Natural killer cell (primary cell): Measurements from ENCODE around the gene SRP68. TPM values are rescaled to one million over a fixed set of nuclear protein-coding genes. Genes with fewer than 3 reads are reported as not detected.
A peak's percentile ranks its signal among the peaks of the same experiment; 100 is the strongest.

ENCODE experiments used
- ATAC-seq, 3 donors: fragments of 150-1000 bp in 2 of 3; fragments of 200-7000 bp in 1 of 3; cut with Tn5 transposase; 1 replicate in 1 of 3; 2 replicates in 2 of 3; pipeline ENCODE4 v1.10.0; 2021; ENCODE audit warnings: mild to moderate bottlenecking in 2 of 3, moderate library complexity in 2 of 3
- DNase-seq, 2 donors: peaks; one replicate each; pipeline versions ENCODE4 v3.0.0 to v3.0.0-alpha.2; 2013 to 2021; ENCODE audit warnings: mixed read lengths in 1 of 2
- H3K27ac ChIP-seq: one replicate; pipeline ENCODE4 v1.5.1; 2013; ENCODE audit warnings: mild to moderate bottlenecking, low read length
- H3K27me3 ChIP-seq: one replicate; pipeline ENCODE4 v1.6.1; 2013; ENCODE audit warnings: low read length; ENCODE audit not compliant: control insufficient read depth, insufficient read depth
- H3K36me3 ChIP-seq: one replicate; pipeline ENCODE4 v1.6.1; 2013; ENCODE audit warnings: low read length; ENCODE audit not compliant: control insufficient read depth, insufficient read depth
- H3K4me1 ChIP-seq: one replicate; pipeline ENCODE4 v1.6.1; 2013; ENCODE audit warnings: low read length; ENCODE audit not compliant: control insufficient read depth, insufficient read depth
- H3K4me3 ChIP-seq: one replicate; pipeline ENCODE4 v1.5.1; 2013; ENCODE audit warnings: low read length
- H3K9me3 ChIP-seq: one replicate; pipeline ENCODE4 v1.6.1; 2013; ENCODE audit warnings: low read length; ENCODE audit not compliant: control insufficient read depth, insufficient read depth
- H3K27ac Mint-ChIP-seq, 2 donors: one replicate each; pipeline ENCODE4 v1.8.0; 2022; ENCODE audit warnings: mild to moderate bottlenecking in 2 of 2, mixed read lengths in 2 of 2, moderate library complexity in 1 of 2
- H3K27me3 Mint-ChIP-seq, 2 donors: one replicate each; pipeline ENCODE4 v1.8.0; 2022; ENCODE audit warnings: low read depth in 2 of 2, mixed read lengths in 2 of 2
- H3K36me3 Mint-ChIP-seq: one replicate; pipeline ENCODE4 v1.8.0; 2022; ENCODE audit warnings: mixed read lengths
- H3K4me1 Mint-ChIP-seq, 2 donors: one replicate each; pipeline ENCODE4 v1.8.0; 2022; ENCODE audit warnings: mixed read lengths in 2 of 2
- H3K4me3 Mint-ChIP-seq: one replicate; pipeline ENCODE4 v1.8.0; 2022; ENCODE audit warnings: mild to moderate bottlenecking, moderate library complexity, mixed read lengths
- H3K9me3 Mint-ChIP-seq, 2 donors: one replicate each; pipeline ENCODE4 v1.8.0; 2022; ENCODE audit warnings: mixed read lengths in 2 of 2
- CTCF ChIP-seq: fragments of 200-600 bp; IDR thresholded peaks from one replicate; pipeline ENCODE4 v1.8.0; 2022; ENCODE audit warnings: antibody characterized with exemption
- WGBS: methylation state at CpG from one replicate; pipeline ENCODE4 v1.1.7; 2013; ENCODE audit warnings: missing lambda C conversion rate; ENCODE audit not compliant: insufficient coverage; 5-methylcytosine and 5-hydroxymethylcytosine counted together
- intact Hi-C: fragments of 100-400 bp; cut with micrococcal nuclease; formaldehyde crosslinking; loops from one replicate; pipeline ENCODE4 v1.14.2; 2022
- total RNA-seq, 4 donors: library from RNA; stranded (reverse); fragments of 120-200 nt in 1 of 4; gene quantifications; one replicate each; pipeline versions ENCODE4 v1.2.3 to v1.2.4, GENCODE V29; 2013 to 2022

SRP68 gene
- total RNA-seq, 3 donors from 2014 or later (not counting 1 experiment from before 2014, with no cell fraction given): 57.8 to 74.4 (median 70.7) TPM

GRCh38 chr17:76053246-76054111 lies 18.8 kb downstream of the SRP68 start:
- Histone ChIP-seq H3K27ac (no peak overlapping the region), H3K27me3 (no peaks in the 10 kb centered on the region), H3K4me1 (no peaks in the 10 kb centered on the region), H3K9me3 (no peaks in the 10 kb centered on the region), H3K36me3 (peaks cover 79% of the 10 kb centered on the region), H3K4me3 (no peak overlapping the region)
- intact Hi-C loops: no loop called here
- 94% methylated on average over 15 of the region's 17 CpGs for WGBS
- no peak overlapping the region for H3K27ac Mint-ChIP-seq
- no peak overlapping the region for H3K4me3 Mint-ChIP-seq
- H3K4me1 Mint-ChIP-seq: peaks cover 0 to 15% of the 10 kb centered on the region in 2 donors
- ATAC-seq (no peak), DNase-seq (no peak)
- no peaks in the 10 kb centered on the region for H3K27me3 Mint-ChIP-seq
- TF ChIP-seq CTCF: no peak
- no peaks in the 10 kb centered on the region for H3K9me3 Mint-ChIP-seq
- H3K36me3 Mint-ChIP-seq: peaks cover 27% of the 10 kb centered on the region

GRCh38 chr17:76051561-76051960 lies 20.8 kb downstream of the SRP68 start:
- 95% methylated on average over 4 of the region's 6 CpGs for WGBS

GRCh38 chr17:76050538-76051467 lies 21.5 kb downstream of the SRP68 start:
- peak overlapping the region in 1 of 2 donors; percentile 22 for H3K27ac Mint-ChIP-seq
- H3K36me3 Mint-ChIP-seq: peaks cover 28% of the 10 kb centered on the region
- DNase-seq: no peak
- no peaks in the 10 kb centered on the region for H3K27me3 ChIP-seq
- H3K36me3 ChIP-seq: peaks cover 76% of the 10 kb centered on the region
- 94% methylated on average over 11 of the region's 11 CpGs for WGBS
- no peaks in the 10 kb centered on the region for H3K4me1 ChIP-seq
- H3K4me3 ChIP-seq: no peak overlapping the region
- peaks cover 0 to 15% of the 10 kb centered on the region in 2 donors for H3K4me1 Mint-ChIP-seq
- TF ChIP-seq CTCF: no peak
- no peak overlapping the region for H3K27ac ChIP-seq
- H3K4me3 Mint-ChIP-seq: no peak overlapping the region
- no peaks in the 10 kb centered on the region for H3K9me3 Mint-ChIP-seq
- no peak for ATAC-seq
- intact Hi-C loops: no loop called here
- H3K9me3 ChIP-seq: no peaks in the 10 kb centered on the region
- H3K27me3 Mint-ChIP-seq: no peaks in the 10 kb centered on the region

More at GRCh38 chr17:76051561-76051960, 20.8 kb downstream of the SRP68 start:
- Histone ChIP-seq H3K9me3 (no peaks in the 10 kb centered on the region), H3K27me3 (no peaks in the 10 kb centered on the region), H3K36me3 (peaks cover 76% of the 10 kb centered on the region), H3K27ac (no peak overlapping the region), H3K4me3 (no peak overlapping the region), H3K4me1 (no peaks in the 10 kb centered on the region)
- H3K4me1 Mint-ChIP-seq: peaks cover 0 to 15% of the 10 kb centered on the region in 2 donors
- peaks cover 35% of the 10 kb centered on the region for H3K36me3 Mint-ChIP-seq
- no peaks in the 10 kb centered on the region for H3K9me3 Mint-ChIP-seq
- ATAC-seq: no peak
- peak overlapping the region in 1 of 2 donors; percentile 22 for H3K27ac Mint-ChIP-seq
- DNase-seq: no peak
- no peak for TF ChIP-seq CTCF
- intact Hi-C loops: no loop called here
- H3K4me3 Mint-ChIP-seq: no peak overlapping the region
- H3K27me3 Mint-ChIP-seq: no peaks in the 10 kb centered on the region
